Gastroesophageal sphincter (tissue), 3 donors: ENCODE measurements around the gene ARFGAP2.

Experiments
- POLR2A ChIP-seq, 2 donors: fragments of 450-650 bp; IDR thresholded peaks; one replicate each; pipeline ENCODE4 v1.6.1; 2017; ENCODE audit warnings: antibody characterized with exemption in 2 of 2, mild to moderate bottlenecking in 2 of 2, moderate library complexity in 1 of 2
- POLR2AphosphoS5 ChIP-seq: sonication (generic); formaldehyde crosslinking; IDR thresholded peaks from one replicate; pipeline ENCODE4 v1.6.1; 2017; ENCODE audit warnings: antibody characterized with exemption
- TF ChIP-seq, protein P1 (sequence below), 4 experiments: fragments of 200-600 bp in 2 of 4; fragments of 450-650 bp in 2 of 4; sonication (generic) in 1 of 4; IDR thresholded peaks; one replicate each; pipeline ENCODE4 v1.5.1; 2017 to 2019; ENCODE audit warnings: antibody characterized with exemption in 4 of 4, mild to moderate bottlenecking in 2 of 4, moderate library complexity in 2 of 4

DNA sequence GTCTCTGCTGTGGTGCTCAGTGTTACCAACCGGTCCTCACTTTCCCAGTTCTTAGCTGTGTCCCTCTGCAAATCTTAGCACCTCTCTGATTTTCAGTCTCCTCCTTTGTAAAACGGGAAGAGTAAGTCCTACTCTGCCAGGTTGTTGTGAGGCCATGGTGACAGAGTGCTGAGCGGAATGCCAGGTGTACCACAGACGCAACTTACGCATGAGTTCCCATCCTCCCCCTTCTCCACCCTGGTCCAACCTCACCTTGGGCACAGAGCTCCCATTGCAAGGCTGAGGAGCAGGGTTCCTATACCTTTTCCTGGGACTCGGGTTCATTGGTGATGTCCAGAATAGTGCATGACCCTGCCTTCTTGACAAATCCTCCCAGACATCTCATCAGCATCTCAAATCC, 30.8 kb upstream of the ARFGAP2 start:
- no peak for TF ChIP-seq POLR2A (IDR thresholded peaks at IDR 0.05)
- TF ChIP-seq POLR2AphosphoS5 = no peak
- TF ChIP-seq, protein P1, sequence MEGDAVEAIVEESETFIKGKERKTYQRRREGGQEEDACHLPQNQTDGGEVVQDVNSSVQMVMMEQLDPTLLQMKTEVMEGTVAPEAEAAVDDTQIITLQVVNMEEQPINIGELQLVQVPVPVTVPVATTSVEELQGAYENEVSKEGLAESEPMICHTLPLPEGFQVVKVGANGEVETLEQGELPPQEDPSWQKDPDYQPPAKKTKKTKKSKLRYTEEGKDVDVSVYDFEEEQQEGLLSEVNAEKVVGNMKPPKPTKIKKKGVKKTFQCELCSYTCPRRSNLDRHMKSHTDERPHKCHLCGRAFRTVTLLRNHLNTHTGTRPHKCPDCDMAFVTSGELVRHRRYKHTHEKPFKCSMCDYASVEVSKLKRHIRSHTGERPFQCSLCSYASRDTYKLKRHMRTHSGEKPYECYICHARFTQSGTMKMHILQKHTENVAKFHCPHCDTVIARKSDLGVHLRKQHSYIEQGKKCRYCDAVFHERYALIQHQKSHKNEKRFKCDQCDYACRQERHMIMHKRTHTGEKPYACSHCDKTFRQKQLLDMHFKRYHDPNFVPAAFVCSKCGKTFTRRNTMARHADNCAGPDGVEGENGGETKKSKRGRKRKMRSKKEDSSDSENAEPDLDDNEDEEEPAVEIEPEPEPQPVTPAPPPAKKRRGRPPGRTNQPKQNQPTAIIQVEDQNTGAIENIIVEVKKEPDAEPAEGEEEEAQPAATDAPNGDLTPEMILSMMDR (IDR thresholded peaks at IDR 0.05) = no peak
